HG02885 (cell line): Measurements from ENCODE around the gene MACROD2.

ENCODE experiments used
- ATAC-seq: cut with Tn5 transposase; IDR thresholded peaks from one replicate; pipeline ENCODE4 v1.9.1; 2021; ENCODE audit warnings: mild to moderate bottlenecking; ENCODE audit not compliant: unreplicated experiment, poor library complexity

Gene MACROD2

DNA sequence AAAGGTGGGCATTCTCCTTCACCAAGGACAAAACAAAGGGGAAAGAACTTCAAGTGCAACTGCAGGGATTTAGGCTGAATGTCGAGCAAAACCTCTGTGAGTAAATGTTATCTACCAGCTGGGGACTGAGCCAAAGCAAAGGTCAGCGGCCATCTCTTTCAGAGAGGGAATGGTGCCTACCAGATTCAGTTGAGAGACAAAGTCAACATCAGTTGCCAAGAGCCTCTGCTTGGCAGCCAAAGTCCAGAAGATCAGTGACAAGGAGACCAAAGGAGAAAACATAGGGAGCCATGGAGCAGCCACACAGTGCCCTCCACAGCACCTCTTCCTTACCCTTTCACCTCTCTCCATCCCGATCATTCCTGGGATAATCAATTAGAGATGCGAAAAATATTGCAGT is 2105.5 kb downstream of the MACROD2 start:
- no peak for ATAC-seq
